Occipital lobe (tissue), 2 donors: ENCODE data around the gene LRP1. TPM values are rescaled to one million over a fixed set of nuclear protein-coding genes. Genes with fewer than 3 reads are reported as not detected.

Experiments used
- DNase-seq: peaks from one replicate; lab custom pipeline; 2025; lab: John Stamatoyannopoulos, UW
- total RNA-seq: library from RNA; depleted of rRNA; stranded (reverse); fragments of >200 nt; gene quantifications from one replicate; pipeline ENCODE4 v1.2.3, GENCODE V29; 2014

Gene LRP1
- 65.4 TPM for total RNA-seq

GRCh38 chr12:57127726-57128518, at the start of gene LRP1:
Gene LRP1, plus strand, starts transcription at chr12:57128483. Its CDS starts 482 bp downstream, at chr12:57128965.
- peak; percentile 73 for DNase-seq

DNA sequence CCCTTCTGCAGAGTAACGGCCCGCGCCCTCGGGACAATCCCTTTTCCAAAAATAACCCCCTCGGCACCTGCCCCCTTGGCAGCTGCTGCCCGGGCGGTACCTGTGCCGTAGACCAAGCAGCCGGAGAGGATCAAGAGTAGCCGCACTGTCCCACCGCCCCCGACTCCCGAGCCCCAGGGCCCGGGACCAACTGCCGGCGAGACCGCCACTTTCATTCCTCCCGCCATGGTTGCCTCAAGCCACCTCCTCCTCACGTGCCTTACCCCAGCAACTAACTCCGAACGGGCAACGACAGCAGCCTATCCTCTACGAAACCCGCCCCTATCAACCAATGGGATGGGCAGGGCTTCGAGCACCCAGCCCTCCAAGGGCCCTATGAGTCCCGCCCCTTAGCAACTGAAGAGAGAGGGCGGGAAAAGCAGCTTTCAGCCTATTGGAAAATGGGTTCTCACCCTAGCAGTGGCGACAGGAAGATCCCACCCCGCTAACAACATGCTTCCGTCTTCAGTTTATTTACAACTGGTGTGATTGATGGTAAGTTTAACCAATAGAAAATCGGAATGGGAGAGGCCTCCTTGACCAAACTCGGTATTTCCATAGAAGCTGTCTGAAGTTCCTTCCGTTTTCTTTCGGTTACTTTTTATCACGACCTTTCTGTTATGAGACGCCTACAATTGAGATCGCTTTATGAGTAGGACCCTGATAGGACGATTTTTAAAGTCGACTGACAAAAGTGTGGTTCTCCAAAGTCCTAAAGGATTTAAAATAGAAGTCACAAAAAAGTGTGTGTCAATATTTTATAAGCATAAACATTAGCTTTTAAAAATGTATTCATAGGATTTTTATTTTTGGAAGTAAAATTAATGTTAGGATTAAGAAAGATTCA, 49.5 kb upstream of the LRP1 start, which contains the start of gene NEMP1:
Gene NEMP1, minus strand, starts transcription at position 273 of the 886 bp plus-strand sequence. Its CDS starts 46 bp downstream, at position 227.
- DNase-seq: peak; percentile 98

DNA sequence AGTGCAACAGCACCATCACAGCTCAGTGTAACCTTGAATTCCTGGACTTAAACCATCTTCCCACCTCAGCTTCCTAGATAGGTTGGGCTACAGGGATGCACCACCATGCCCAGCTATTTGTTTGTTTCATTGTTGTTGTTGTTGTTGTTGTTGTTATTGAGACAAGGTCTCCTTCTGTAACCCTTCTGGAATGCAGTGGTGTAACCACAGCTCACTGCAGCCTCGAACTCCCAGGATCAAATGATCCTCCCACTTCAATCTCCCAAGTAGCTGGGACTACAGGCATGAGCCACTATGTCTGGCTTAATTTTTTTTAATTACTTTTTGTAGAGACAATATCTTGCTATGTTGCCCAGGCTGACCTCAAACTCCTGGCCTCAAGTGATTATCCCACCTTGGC, 48.5 kb upstream of the LRP1 start:
- no peak for DNase-seq

DNA sequence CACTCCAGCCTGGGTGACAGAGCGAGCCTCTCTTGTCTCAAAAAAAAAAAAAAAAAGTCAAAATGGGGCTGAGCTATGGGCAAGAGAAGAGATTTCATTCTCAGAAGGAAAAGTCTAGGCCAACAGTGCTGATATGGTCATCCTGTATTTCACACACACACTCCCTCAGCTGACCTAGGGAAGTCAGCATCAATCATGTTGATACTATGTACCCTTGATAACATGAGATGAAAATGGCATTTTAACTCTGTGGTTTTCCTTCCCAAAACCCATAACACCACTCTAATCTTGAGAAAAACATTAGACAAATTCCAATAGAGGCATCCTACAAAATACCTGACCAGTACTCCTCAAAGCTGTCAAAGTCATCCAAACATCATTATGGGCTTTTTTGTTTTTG, 47.4 kb upstream of the LRP1 start:
- no peak for DNase-seq

- DNase-seq: no peak
Measured at GRCh38 chr12:57085999-57086492, 42.2 kb upstream of the LRP1 start.

- peak; percentile 40 for DNase-seq
Measured at GRCh38 chr12:57086493-57087009, 41.7 kb upstream of the LRP1 start.

DNA sequence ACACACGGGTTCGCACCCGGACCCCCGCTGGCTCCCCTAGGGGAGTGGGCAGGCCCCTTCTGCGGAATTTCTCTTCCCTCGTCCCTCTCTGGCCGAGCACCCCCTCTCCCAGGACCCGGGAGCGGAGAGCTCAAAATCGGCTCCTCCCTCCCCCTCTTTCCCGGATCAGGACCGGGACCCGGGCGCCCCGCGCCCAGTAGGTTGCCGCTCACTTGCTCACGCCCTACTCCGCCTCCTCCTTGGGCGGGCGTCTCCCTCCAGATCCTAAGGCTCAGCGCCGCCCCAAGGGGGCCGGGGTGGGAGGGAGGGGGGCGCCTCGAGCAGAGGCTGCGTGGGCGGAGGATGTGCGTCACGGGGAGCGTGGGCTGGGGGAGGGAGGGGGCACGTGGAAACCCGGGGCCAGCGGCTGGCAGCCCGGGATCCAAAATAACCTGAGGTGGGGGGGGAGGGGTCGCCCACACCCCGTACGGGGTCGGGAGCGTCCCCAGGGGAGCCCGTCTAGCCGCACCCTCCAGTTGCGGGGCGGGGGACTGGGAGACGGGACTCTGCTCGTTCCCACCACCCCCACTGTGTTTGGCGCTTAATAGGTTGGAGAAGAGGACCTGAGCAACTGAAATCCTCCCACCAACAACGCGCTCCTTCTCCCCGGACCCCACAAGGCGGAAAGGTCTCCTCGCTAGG, 41.1 kb upstream of the LRP1 start:
- peak; percentile 56 for DNase-seq

GRCh38 chr12:57087691-57088353, 40.5 kb upstream of the LRP1 start:
- DNase-seq: no peak

DNA sequence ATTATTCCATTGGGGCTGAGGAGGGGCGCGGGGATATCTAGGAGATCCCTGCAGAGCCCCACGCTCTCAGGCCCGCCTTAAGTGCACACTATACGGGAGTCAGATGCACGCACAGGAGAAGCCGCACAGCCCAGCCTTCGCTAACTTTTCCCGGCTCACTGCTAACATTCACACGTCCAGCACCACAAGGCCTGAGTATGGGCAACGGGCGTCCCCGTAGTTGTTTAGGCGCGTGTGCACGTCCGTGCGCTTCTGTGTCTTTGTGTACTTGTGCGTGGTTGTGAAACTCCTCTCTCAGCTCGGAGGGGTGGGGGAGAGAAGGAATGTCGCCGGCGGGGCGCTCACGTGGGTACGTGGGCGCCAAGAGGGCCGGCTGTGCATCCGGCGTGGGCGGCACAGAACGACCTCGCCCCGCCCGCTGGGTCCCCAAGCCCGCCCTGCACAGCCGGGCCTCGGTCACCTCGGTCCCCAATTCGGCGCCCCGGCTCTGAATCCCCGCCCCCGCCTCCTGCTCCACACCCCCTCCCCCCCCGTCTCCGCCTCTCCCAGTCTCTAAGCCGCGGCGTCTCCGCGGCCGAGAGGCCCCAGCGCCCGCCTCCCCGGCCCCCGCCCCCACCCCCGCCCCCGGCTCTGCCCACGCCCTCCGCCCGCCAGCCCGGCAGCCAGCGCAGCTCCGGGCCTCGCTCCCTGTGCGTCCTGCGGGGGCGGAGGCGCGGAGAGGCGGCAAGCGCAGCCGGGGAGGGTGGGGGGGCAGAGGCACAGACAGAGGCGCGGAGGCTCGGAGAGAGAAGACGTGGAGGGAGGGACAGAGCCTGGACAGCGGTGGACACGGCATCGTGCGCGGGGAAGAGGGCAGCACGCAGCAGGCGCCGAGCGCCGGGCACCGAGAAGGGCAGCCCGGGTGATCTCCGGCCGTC, 39.7 kb upstream of the LRP1 start, which contains the start of gene NAB2:
Gene NAB2, plus strand, starts transcription at position 761 of the 917 bp plus-strand sequence. CDS start 158 bp downstream, outside the sequence.
- peak; percentile 87 for DNase-seq

DNA sequence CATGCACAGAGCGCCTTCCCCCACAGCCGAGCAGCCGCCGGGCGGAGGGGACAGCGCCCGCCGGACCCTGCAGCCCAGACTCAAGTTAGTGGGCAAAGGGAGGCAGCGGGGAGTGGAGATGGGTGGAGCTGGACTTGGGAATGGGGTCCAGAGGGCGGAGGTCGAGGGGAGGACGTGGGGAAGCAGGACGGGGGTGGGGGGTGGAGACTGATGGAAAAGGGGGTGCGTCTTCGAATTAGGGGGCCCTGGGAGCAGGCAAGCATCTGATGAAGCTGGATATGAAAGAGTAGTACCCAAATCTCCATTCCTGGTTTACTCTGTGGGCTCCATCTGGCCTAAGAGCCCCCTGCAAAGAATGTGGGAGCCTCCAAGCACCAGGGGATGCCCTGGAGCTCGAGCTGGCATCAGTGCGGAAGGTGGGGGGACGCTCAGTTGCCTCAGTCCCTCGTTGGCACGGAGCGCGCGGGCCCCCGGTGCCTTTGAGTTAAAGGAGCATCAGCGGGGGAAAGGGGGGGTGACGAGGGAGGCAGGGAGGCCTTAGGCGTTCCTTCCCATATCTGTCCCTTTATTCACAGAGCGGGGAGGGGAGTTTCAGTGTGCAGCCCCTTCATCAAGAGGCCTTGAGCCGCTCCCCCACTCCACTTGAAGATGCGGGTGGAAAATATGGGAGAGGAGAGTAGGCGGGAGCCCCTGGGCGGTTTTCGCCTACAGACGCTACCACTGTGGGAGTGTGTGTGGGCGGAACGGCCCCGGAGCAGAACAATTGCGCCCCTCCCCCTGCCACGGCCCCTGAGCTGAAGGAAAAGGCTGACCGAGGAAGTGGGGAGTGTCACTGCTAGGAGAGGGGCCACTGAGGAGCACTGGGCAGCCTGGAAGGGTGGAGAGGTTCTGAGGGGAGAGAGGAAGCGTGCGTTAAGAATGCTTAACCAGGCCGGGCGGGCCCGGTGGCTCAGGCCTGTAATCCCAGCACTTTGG, 38.7 kb upstream of the LRP1 start:
- DNase-seq: peak; percentile 51

GRCh38 chr12:57090490-57090889, 37.8 kb upstream of the LRP1 start:
- no peak for DNase-seq

GRCh38 chr12:57090924-57091637, 37.2 kb upstream of the LRP1 start:
- DNase-seq: peak; percentile 50

DNA sequence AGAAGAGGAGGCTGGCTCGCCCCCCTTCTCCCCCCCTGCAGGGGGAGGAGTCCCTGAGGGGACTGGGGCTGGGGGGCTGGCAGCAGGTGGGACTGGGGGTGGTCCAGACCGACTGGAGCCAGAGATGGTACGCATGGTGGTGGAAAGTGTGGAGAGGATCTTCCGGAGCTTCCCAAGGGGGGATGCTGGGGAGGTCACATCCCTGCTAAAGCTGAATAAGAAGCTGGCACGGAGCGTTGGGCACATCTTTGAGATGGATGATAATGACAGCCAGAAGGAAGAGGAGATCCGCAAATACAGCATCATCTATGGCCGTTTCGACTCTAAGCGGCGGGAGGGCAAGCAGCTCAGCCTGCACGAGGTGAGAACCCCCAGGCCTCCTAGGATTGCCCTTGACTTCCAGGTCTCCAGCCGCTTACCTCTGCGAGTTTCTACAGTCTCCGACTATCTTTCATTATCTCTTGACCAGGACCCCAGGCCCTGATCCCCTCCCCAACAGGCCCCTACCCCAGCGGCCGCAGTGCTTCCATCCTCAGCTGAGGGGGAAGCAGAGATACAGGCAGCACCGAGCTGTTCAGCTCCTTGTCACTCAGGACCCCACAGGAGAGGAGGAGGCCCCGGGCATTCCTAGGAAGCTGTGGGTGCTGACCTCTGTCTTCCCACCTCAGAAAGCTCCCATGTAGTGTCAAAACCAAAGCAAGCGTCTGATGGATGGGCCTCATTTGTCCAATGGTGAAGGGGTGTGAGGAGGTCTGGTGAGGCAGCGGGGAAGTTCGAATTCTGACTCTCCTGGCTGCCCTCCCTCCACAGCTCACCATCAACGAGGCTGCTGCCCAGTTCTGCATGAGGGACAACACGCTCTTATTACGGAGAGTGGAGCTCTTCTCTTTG, 36.4 kb upstream of the LRP1 start:
- no peak for DNase-seq

DNA sequence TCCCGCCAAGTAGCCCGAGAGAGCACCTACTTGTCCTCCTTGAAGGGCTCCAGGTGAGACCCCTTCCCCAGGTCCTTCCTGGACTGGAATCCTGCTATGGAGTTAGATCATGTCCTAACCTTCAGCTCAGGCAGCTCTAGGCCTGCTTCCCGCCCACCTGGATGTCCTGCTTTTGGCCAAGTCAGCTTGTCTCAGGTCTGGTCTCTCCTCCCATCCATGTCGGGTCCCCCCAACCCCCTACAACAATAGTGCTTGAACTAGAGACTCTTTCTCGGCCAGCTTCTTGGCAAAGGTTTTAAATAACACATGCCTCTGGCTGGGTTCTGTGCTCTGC, 35.8 kb upstream of the LRP1 start:
- no peak for DNase-seq

GRCh38 chr12:57092876-57093414, 35.3 kb upstream of the LRP1 start:
- no peak for DNase-seq

- peak; percentile 72 for DNase-seq
Measured at GRCh38 chr12:57093415-57094207, 34.7 kb upstream of the LRP1 start.
